ENCODE measurements around the gene SEC14L6. TPM values are rescaled to one million over a fixed set of nuclear protein-coding genes. Genes with fewer than 3 reads are reported as not detected.

SEC14L6 gene
- total RNA-seq, 1 experiment from 2014 or later, result not detected

- Histone ChIP-seq H3K27ac (ENCODE audit: low read length) (no peak overlapping the region), H3K36me3 (ENCODE audit: control insufficient read depth, insufficient read depth, low read length) (peaks cover 3% of the 10 kb centered on the region; the same call in 1 of the 2 replicates), H3K4me1 (ENCODE audit: control insufficient read depth, insufficient read depth, low read length) (no peaks in the 10 kb centered on the region), H3K27me3 (ENCODE audit: control insufficient read depth, insufficient read depth, low read length) (no peaks in the 10 kb centered on the region), H3K9me3 (ENCODE audit: control insufficient read depth, insufficient read depth, low read depth, low read length) (no peaks in the 10 kb centered on the region), H3K4me3 (ENCODE audit: low read depth in 2 of 2, low read length in 2 of 2) (no peak overlapping the region)
- TF ChIP-seq POLR2AphosphoS5 (IDR thresholded peaks at IDR 0.05; ENCODE audit: low read depth, low read length) (no peak), SIN3A (IDR thresholded peaks at IDR 0.05; ENCODE audit: borderline replicate concordance, insufficient read depth, low read depth, low read length) (no peak), TCF7L2 (IDR thresholded peaks at IDR 0.05; ENCODE audit: low read depth, low read length) (no peak), REST (IDR thresholded peaks at IDR 0.05; ENCODE audit: insufficient read depth in 1 of 2, low read depth in 2 of 2, low read length in 1 of 2) (no peak), CTCF (IDR thresholded peaks at IDR 0.05) (no peak)
- in situ Hi-C loops (cut with HindIII; ENCODE audit: low pct_unique_long_range_greater_than_20kb, low sequenced_read_pairs) (no loop called here), intact Hi-C loops (cut with micrococcal nuclease; ENCODE audit: unreplicated experiment) (no loop called here)
- DNase-seq (ENCODE audit: low read depth, low spot score) (no peak), ATAC-seq (no peak)
- BruUV-seq (replicated peaks), result no TSS peak
- ChIA-PET CTCF (no interaction called here), POLR2A (no interaction called here)
Measured at GRCh38 chr22:30502153-30502552, 44.4 kb downstream of the SEC14L6 start.

- BruUV-seq (replicated peaks), result no TSS peak
- in situ Hi-C loops (cut with HindIII; ENCODE audit: low pct_unique_long_range_greater_than_20kb, low sequenced_read_pairs), result no loop called here
- Histone ChIP-seq H3K4me3 (ENCODE audit: low read depth in 2 of 2, low read length in 2 of 2) (no peak overlapping the region), H3K9me3 (ENCODE audit: control insufficient read depth, insufficient read depth, low read depth, low read length) (no peaks in the 10 kb centered on the region), H3K27ac (ENCODE audit: low read length) (no peak overlapping the region), H3K27me3 (ENCODE audit: control insufficient read depth, insufficient read depth, low read length) (no peaks in the 10 kb centered on the region), H3K4me1 (ENCODE audit: control insufficient read depth, insufficient read depth, low read length) (no peaks in the 10 kb centered on the region), H3K36me3 (ENCODE audit: control insufficient read depth, insufficient read depth, low read length) (peaks cover 3% of the 10 kb centered on the region; the same call in 1 of the 2 replicates)
- CTCF ChIA-PET, result interaction anchor here (0.6 to 0.7 kb wide), 2 partner anchors 15 to 68 kb away, joined by 3 to 10 read pairs; no protein-coding TSS in a partner anchor
- ATAC-seq (no peak), DNase-seq (ENCODE audit: low read depth, low spot score) (no peak)
- TF ChIP-seq SIN3A (IDR thresholded peaks at IDR 0.05; ENCODE audit: borderline replicate concordance, insufficient read depth, low read depth, low read length) (no peak), CTCF (IDR thresholded peaks at IDR 0.05) (no peak), POLR2AphosphoS5 (IDR thresholded peaks at IDR 0.05; ENCODE audit: low read depth, low read length) (no peak), REST (IDR thresholded peaks at IDR 0.05; ENCODE audit: insufficient read depth in 1 of 2, low read depth in 2 of 2, low read length in 1 of 2) (no peak), TCF7L2 (IDR thresholded peaks at IDR 0.05; ENCODE audit: low read depth, low read length) (no peak)
- POLR2A ChIA-PET, result no interaction called here
- intact Hi-C loops (cut with micrococcal nuclease; ENCODE audit: unreplicated experiment), result no loop called here
Measured at GRCh38 chr22:30500628-30501027, 45.9 kb downstream of the SEC14L6 start.

Measured in Panc1 (cell line).